Right lobe of liver (tissue), 6 donors: Measurements from ENCODE around the gene TBPL1. TPM values are rescaled to one million over a fixed set of nuclear protein-coding genes. Genes with fewer than 3 reads are reported as not detected.

Source experiments
- ATAC-seq, 4 donors: fragments of 200-7000 bp; cut with Tn5 transposase; one replicate each; pipeline ENCODE4 v1.9.1; 2020; ENCODE audit warnings: mild to moderate bottlenecking in 4 of 4, moderate library complexity in 4 of 4
- DNase-seq, 3 donors: peaks; one replicate each; pipeline ENCODE4 v3.0.0-alpha.2; 2020
- H3K27ac ChIP-seq, 3 donors: fragments of 200-600 bp; one replicate each; pipeline ENCODE4 v1.8.0; 2022
- H3K27me3 ChIP-seq, 2 donors: fragments of 200-600 bp; one replicate each; pipeline ENCODE4 v1.8.0; 2022
- H3K36me3 ChIP-seq, 4 donors: fragments of 200-600 bp; sonication (generic) in 1 of 4; one replicate each; pipeline versions ENCODE4 v1.5.1 to v1.8.0; 2017 to 2022; ENCODE audit warnings: control low read depth in 1 of 4
- H3K4me1 ChIP-seq, 4 donors: fragments of 200-600 bp; sonication (generic) in 1 of 4; one replicate each; pipeline versions ENCODE4 v1.5.1 to v1.8.0; 2017 to 2022; ENCODE audit warnings: control low read depth in 1 of 4
- H3K4me3 ChIP-seq, 3 donors: fragments of 200-600 bp; one replicate each; pipeline ENCODE4 v1.8.0; 2022
- H3K9me3 ChIP-seq, 4 donors: fragments of 200-600 bp; sonication (generic) in 1 of 4; one replicate each; pipeline versions ENCODE4 v1.5.1 to v1.8.0; 2017 to 2022; ENCODE audit warnings: control low read depth in 1 of 4
- CTCF ChIP-seq, 4 donors: fragments of 200-600 bp in 3 of 4; fragments of 450-650 bp in 1 of 4; IDR thresholded peaks; one replicate each; pipeline versions ENCODE4 v1.5.1 to v1.8.0; 2016 to 2022; ENCODE audit warnings: antibody characterized with exemption in 4 of 4, mild to moderate bottlenecking in 2 of 4
- POLR2A ChIP-seq: fragments of 450-650 bp; IDR thresholded peaks from one replicate; pipeline ENCODE4 v1.6.1; 2017; ENCODE audit warnings: antibody characterized with exemption, mild to moderate bottlenecking
- WGBS: methylation state at CpG from one replicate; pipeline ENCODE4 v1.1.6; 2018; ENCODE audit warnings: low coverage, low lambda C conversion rate; ENCODE audit not compliant: insufficient coverage; ENCODE audit errors: missing lambda C conversion rate; 5-methylcytosine and 5-hydroxymethylcytosine counted together
- intact Hi-C, 2 donors: fragments of 100-400 bp; cut with DNase I; formaldehyde crosslinking; loops; one replicate each; pipeline versions ENCODE4 v1.11.2 to v1.14.1; 2022
- total RNA-seq, 6 experiments: library from RNA; depleted of rRNA in 2 of 6; stranded (reverse); fragments of >200 nt in 2 of 6; fragmentation: NEBNext Ultra II Directional in 3 of 6; extraction: Animal tissue kit (Norgen Biotek cat#: 25700) in 3 of 6; gene quantifications; one replicate each; pipeline versions ENCODE4 v1.1.0 to v1.2.4, GENCODE V29; 2016 to 2023
- donor health status: DM: no; HTN: yes; CAD: no.
- donor health status: DM: no; HTN: no; CAD: no.
- donor health status: DM: no; HTN: no; CAD: no.
- donor health status: DM: no; HTN: yes; CAD: no.
- donor health status: DM: no; HTN: yes; CAD: no.

TBPL1 gene
- total RNA-seq, 6 experiments from 2014 or later: 6.0 to 11.5 (median 9.4) TPM

- intact Hi-C loops: no loop called here
- TF ChIP-seq CTCF (IDR thresholded peaks at IDR 0.05): no peak
- no peak for TF ChIP-seq POLR2A
- no peak for ATAC-seq
Observed at GRCh38 chr6:133959667-133960368, 6.8 kb downstream of the TBPL1 start.

GRCh38 chr6:133961831-133962230 lies 8.8 kb downstream of the TBPL1 start:
- DNase-seq: no peak
- Histone ChIP-seq H3K27ac (no peak overlapping the region), H3K9me3 (no peaks in the 10 kb centered on the region), H3K36me3 (no peaks in the 10 kb centered on the region), H3K4me3 (no peak overlapping the region), H3K27me3 (no peaks in the 10 kb centered on the region), H3K4me1 (peaks cover 0 to 17% (median 0%) of the 10 kb centered on the region in 4 donors)
- intact Hi-C loops: no loop called here
- 94% methylated on average over 7 of the region's 7 CpGs for WGBS
- ATAC-seq: no peak
- TF ChIP-seq CTCF (IDR thresholded peaks at IDR 0.05) (no peak), POLR2A (no peak)

More at GRCh38 chr6:133959667-133960368, 6.8 kb downstream of the TBPL1 start:
- 94% methylated on average over 4 of the region's 4 CpGs for WGBS
- Histone ChIP-seq H3K27me3 (no peaks in the 10 kb centered on the region), H3K4me3 (no peak overlapping the region), H3K4me1 (peaks cover 0 to 19% (median 2%) of the 10 kb centered on the region in 4 donors), H3K27ac (no peak overlapping the region), H3K9me3 (no peaks in the 10 kb centered on the region), H3K36me3 (no peaks in the 10 kb centered on the region)
- no peak for DNase-seq

- TF ChIP-seq CTCF (IDR thresholded peaks at IDR 0.05) (no peak), POLR2A (no peak)
- DNase-seq (no peak), ATAC-seq (no peak)
- no peak overlapping the region for H3K4me3 ChIP-seq
- H3K9me3 ChIP-seq: no peaks in the 10 kb centered on the region
- H3K27ac ChIP-seq: no peak overlapping the region
- no peaks in the 10 kb centered on the region for H3K27me3 ChIP-seq
- H3K4me1 ChIP-seq: peaks cover 0 to 3% (median 0%) of the 10 kb centered on the region in 4 donors
- WGBS: 83% methylated on average over 1 of the region's 1 CpG
- intact Hi-C loops: no loop called here
- no peaks in the 10 kb centered on the region for H3K36me3 ChIP-seq
Observed at GRCh38 chr6:133964052-133964451, 11.0 kb downstream of the TBPL1 start.

- Histone ChIP-seq H3K9me3 (no peaks in the 10 kb centered on the region), H3K4me3 (no peak overlapping the region), H3K4me1 (no peaks in the 10 kb centered on the region), H3K27me3 (no peaks in the 10 kb centered on the region), H3K27ac (no peak overlapping the region), H3K36me3 (no peaks in the 10 kb centered on the region)
- TF ChIP-seq CTCF (IDR thresholded peaks at IDR 0.05) (no peak), POLR2A (no peak)
- DNase-seq (no peak), ATAC-seq (no peak)
- 89% methylated on average over 4 of the region's 4 CpGs for WGBS
- intact Hi-C loops: no loop called here
Observed at GRCh38 chr6:133964702-133965101, 11.7 kb downstream of the TBPL1 start.
